Measurements from ENCODE around the gene EDDM3A.

GRCh38 chr14:20711685-20712084 is 34.0 kb upstream of the EDDM3A start:
- no peak for TF ChIP-seq CTCF (IDR thresholded peaks at IDR 0.05)
- TF ChIP-seq POLR2A (IDR thresholded peaks at IDR 0.05), result no peak
